ENCODE results near the gene INO80. TPM values are rescaled to one million over a fixed set of nuclear protein-coding genes. Genes with fewer than 3 reads are reported as not detected.

Gene INO80
- total RNA-seq, 1 experiment from 2014 or later: 38.4 TPM

GRCh38 chr15:40985541-40986330 is 130.3 kb downstream of the INO80 start:
- no peak for ATAC-seq

GRCh38 chr15:40984964-40985363 is 131.1 kb downstream of the INO80 start:
- intact Hi-C loops (cut with micrococcal nuclease): no loop called here
- Histone ChIP-seq H3K9me2 (replicated peaks; ENCODE audit: low read length) (no peaks in the 10 kb centered on the region), H3K9ac (ENCODE audit: low read length) (no peak overlapping the region), H3K4me2 (ENCODE audit: low read length) (no peak overlapping the region), H2AFZ (ENCODE audit: low read length) (no peak overlapping the region), H4K20me1 (ENCODE audit: low read length) (no peaks in the 10 kb centered on the region), H3K27ac (ENCODE audit: low read length) (no peak overlapping the region), H3K9me3 (ENCODE audit: low read length) (no peaks in the 10 kb centered on the region), H3K79me2 (ENCODE audit: low read length) (no peaks in the 10 kb centered on the region), H3K36me3 (ENCODE audit: low read depth, low read length) (peaks cover 78% of the 10 kb centered on the region), H3K27me3 (ENCODE audit: low read length) (no peaks in the 10 kb centered on the region), H3K4me3 (ENCODE audit: low read length) (no peak overlapping the region), H3F3A (ENCODE audit: low read length, unreplicated experiment) (no peaks in the 10 kb centered on the region), H3K4me1 (ENCODE audit: insufficient read depth, low read length) (no peaks in the 10 kb centered on the region)
- DNase-seq (no peak), ATAC-seq (no peak)
- BruUV-seq (replicated peaks): no TSS peak
- TF ChIP-seq EZH2 (IDR thresholded peaks at IDR 0.05; ENCODE audit: low read length, unreplicated experiment) (no peak), EZH2phosphoT487 (IDR thresholded peaks at IDR 0.05; ENCODE audit: borderline replicate concordance, low read length) (no peak), CTCF (conservative IDR thresholded peaks at IDR 0.05; ENCODE audit: low read depth, low read length) (no peak)
- ChIA-PET CTCF (no interaction called here), POLR2A (ENCODE audit: unreplicated experiment) (no interaction called here)

More at GRCh38 chr15:40985541-40986330, 130.3 kb downstream of the INO80 start:
- Histone ChIP-seq H3K27me3 (ENCODE audit: low read length) (no peaks in the 10 kb centered on the region), H2AFZ (ENCODE audit: low read length) (no peak overlapping the region), H3K36me3 (ENCODE audit: low read depth, low read length) (peaks cover 77% of the 10 kb centered on the region), H3K9ac (ENCODE audit: low read length) (no peak overlapping the region), H3K27ac (ENCODE audit: low read length) (no peak overlapping the region), H3K4me2 (ENCODE audit: low read length) (no peak overlapping the region), H3K9me3 (ENCODE audit: low read length) (no peaks in the 10 kb centered on the region), H3K4me1 (ENCODE audit: insufficient read depth, low read length) (no peaks in the 10 kb centered on the region), H3K9me2 (replicated peaks; ENCODE audit: low read length) (no peaks in the 10 kb centered on the region), H3K79me2 (ENCODE audit: low read length) (no peaks in the 10 kb centered on the region), H4K20me1 (ENCODE audit: low read length) (no peaks in the 10 kb centered on the region), H3K4me3 (ENCODE audit: low read length) (no peak overlapping the region), H3F3A (ENCODE audit: low read length, unreplicated experiment) (no peaks in the 10 kb centered on the region)
- CTCF ChIA-PET: no interaction called here
- POLR2A ChIA-PET (ENCODE audit: unreplicated experiment): no interaction called here
- TF ChIP-seq CTCF (conservative IDR thresholded peaks at IDR 0.05; ENCODE audit: low read depth, low read length) (no peak), EZH2phosphoT487 (IDR thresholded peaks at IDR 0.05; ENCODE audit: borderline replicate concordance, low read length) (no peak), EZH2 (IDR thresholded peaks at IDR 0.05; ENCODE audit: low read length, unreplicated experiment) (no peak)
- no peak for DNase-seq
- intact Hi-C loops (cut with micrococcal nuclease): no loop called here
- no TSS peak for BruUV-seq (replicated peaks)

- no peak overlapping the region for H3K27ac ChIP-seq (ENCODE audit: low read length)
- ChIA-PET POLR2A (ENCODE audit: unreplicated experiment) (no interaction called here), CTCF (no interaction called here)
- DNase-seq: no peak
- no peak overlapping the region for H3K9ac ChIP-seq (ENCODE audit: low read length)
- no peak for ATAC-seq
- H3K4me1 ChIP-seq (ENCODE audit: insufficient read depth, low read length): no peaks in the 10 kb centered on the region
- H4K20me1 ChIP-seq (ENCODE audit: low read length): no peaks in the 10 kb centered on the region
- H3K79me2 ChIP-seq (ENCODE audit: low read length): no peaks in the 10 kb centered on the region
- no peak for TF ChIP-seq CTCF (conservative IDR thresholded peaks at IDR 0.05; ENCODE audit: low read depth, low read length)
- no peaks in the 10 kb centered on the region for H3K9me2 ChIP-seq (replicated peaks; ENCODE audit: low read length)
- no peak overlapping the region for H3K4me3 ChIP-seq (ENCODE audit: low read length)
- no peaks in the 10 kb centered on the region for H3F3A ChIP-seq (ENCODE audit: low read length, unreplicated experiment)
- BruUV-seq (replicated peaks): no TSS peak
- H3K4me2 ChIP-seq (ENCODE audit: low read length): no peak overlapping the region
- intact Hi-C loops (cut with micrococcal nuclease): no loop called here
- H2AFZ ChIP-seq (ENCODE audit: low read length): no peak overlapping the region
- peaks cover 82% of the 10 kb centered on the region for H3K36me3 ChIP-seq (ENCODE audit: low read depth, low read length)
- H3K9me3 ChIP-seq (ENCODE audit: low read length): no peaks in the 10 kb centered on the region
- no peaks in the 10 kb centered on the region for H3K27me3 ChIP-seq (ENCODE audit: low read length)
Observed at GRCh38 chr15:40984406-40984805, 131.7 kb downstream of the INO80 start.
